Measurements from ENCODE around the gene CAPN1.
"Not testable (repeated sequence)": the region's sequence is repeated elsewhere in the genome, so short reads cannot be mapped to it uniquely, and the experiment has no call there.

CAPN1 gene

DNA sequence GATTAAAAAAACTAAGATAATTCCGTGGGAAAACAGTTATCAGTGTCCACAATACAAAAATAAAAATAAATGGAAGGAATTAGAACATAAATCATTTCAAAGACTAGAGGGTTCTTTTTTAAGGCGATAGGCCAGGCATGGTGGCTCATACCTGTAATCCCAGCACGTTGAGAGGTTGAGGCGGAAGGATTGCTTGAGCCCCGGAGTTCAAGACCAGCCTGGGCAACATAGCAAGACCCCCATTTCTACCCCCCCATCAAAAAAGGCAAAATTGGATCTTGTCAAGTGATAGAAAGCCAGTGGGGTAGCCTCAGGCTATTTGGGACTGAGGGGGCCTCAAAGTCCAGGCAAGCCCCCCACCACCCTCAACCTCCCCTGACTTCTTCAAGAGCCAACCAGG, 59.4 kb downstream of the CAPN1 start:
- Mint-ChIP-seq H3K27me3 (no peaks in the 10 kb centered on the region), H3K4me3 (no peak overlapping the region), H3K36me3 (ENCODE audit: low read depth) (no peaks in the 10 kb centered on the region), H3K4me1 (ENCODE audit: low read depth) (no peaks in the 10 kb centered on the region), H3K9me3 (peaks cover 4% of the 10 kb centered on the region), H3K27ac (no peak overlapping the region)

DNA sequence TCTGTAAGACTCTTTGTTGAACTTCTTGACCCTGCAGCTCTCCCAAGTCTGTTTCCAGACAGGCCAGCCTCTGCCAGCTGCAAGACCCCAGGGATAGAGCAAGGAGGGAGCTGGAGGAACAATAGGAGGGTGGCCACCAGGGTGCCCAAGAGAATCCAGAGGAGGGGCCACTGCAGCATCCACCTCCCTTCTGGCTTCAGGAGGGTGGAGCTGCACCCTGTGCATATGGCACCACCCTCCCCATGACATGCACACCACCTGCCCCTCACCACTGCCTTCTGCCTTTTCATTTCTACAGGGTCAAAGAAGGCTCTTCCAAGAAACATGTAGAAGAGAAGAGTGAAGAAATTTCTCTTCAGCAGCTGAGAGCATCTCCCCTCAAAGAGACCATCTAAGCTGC, 60.0 kb downstream of the CAPN1 start:
- H3K36me3 Mint-ChIP-seq (ENCODE audit: low read depth), result no peaks in the 10 kb centered on the region
- no peaks in the 10 kb centered on the region for H3K4me1 Mint-ChIP-seq (ENCODE audit: low read depth)
- no peaks in the 10 kb centered on the region for H3K27me3 Mint-ChIP-seq
- no peak overlapping the region for H3K27ac Mint-ChIP-seq
- H3K4me3 Mint-ChIP-seq, result no peak overlapping the region
- peaks cover 4% of the 10 kb centered on the region for H3K9me3 Mint-ChIP-seq

DNA sequence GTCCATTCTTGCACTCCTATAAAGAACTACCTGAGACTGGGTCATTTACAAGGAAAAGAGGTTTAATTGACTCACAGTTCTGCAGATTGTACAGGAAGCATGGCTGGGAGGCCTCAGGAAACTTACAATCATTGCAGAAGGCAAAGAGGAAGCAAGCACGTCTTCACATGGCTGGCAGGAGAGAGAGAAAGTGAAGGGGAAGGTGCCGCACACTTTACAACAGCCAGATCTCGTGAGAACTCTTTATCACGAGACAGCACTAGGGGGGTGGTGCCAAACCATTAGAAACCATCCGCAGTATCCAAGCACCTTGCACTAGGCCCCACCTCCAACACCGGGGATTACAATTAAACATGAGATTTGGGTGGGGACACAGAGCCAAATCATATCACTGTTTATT, 60.7 kb downstream of the CAPN1 start:
- H3K27me3 Mint-ChIP-seq, result no peaks in the 10 kb centered on the region
- no peak overlapping the region for H3K4me3 Mint-ChIP-seq
- H3K4me1 Mint-ChIP-seq (ENCODE audit: low read depth), result no peaks in the 10 kb centered on the region
- H3K27ac Mint-ChIP-seq, result no peak overlapping the region
- no peaks in the 10 kb centered on the region for H3K36me3 Mint-ChIP-seq (ENCODE audit: low read depth)
- peaks cover 4% of the 10 kb centered on the region for H3K9me3 Mint-ChIP-seq

DNA sequence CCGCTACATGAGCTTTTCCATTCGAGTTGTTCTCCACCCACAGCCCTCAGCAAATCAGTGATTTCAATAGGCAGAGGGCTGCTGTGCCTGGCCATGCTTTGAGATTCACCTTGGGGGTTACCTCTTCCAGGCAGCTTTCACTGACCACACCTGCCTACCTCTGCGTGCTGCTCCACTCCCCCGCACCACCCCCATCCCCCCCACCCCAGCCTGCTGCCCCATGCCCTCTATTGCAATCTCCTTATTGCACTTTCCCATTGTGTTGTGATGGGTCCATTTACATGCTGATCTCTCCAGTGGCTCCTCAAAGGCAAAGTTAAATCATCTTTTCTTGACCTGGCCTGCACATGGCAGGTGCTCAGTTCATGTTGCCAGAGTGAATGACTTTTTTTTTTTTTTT, 62.1 kb downstream of the CAPN1 start:
- Mint-ChIP-seq H3K9me3 (peaks cover 4% of the 10 kb centered on the region), H3K27ac (no peak overlapping the region), H3K4me1 (ENCODE audit: low read depth) (no peaks in the 10 kb centered on the region), H3K4me3 (no peak overlapping the region), H3K27me3 (no peaks in the 10 kb centered on the region), H3K36me3 (ENCODE audit: low read depth) (no peaks in the 10 kb centered on the region)

DNA sequence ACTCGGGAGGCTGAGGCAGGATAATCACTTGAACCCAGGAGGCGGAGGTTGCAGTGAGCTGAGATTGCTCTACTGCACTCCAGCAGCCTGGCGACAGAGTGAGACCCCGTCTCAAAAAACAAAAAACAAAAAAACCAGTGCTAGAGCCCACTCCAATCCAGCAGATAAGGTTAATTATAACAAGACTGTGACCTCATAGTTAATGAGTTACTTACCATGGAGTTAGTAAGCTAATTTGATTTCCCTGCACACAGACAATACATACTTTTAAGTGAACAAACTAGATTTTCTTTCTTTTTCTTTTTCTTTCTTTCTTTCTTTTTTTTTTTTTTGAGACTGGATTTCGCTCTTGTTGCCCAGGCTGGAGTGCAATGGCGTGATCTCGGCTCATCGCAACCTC, 63.3 kb downstream of the CAPN1 start:
- H3K9me3 Mint-ChIP-seq; H3K27ac Mint-ChIP-seq; H3K36me3 Mint-ChIP-seq (ENCODE audit: low read depth); H3K27me3 Mint-ChIP-seq; H3K4me3 Mint-ChIP-seq; H3K4me1 Mint-ChIP-seq (ENCODE audit: low read depth): not testable (repeated sequence)

DNA sequence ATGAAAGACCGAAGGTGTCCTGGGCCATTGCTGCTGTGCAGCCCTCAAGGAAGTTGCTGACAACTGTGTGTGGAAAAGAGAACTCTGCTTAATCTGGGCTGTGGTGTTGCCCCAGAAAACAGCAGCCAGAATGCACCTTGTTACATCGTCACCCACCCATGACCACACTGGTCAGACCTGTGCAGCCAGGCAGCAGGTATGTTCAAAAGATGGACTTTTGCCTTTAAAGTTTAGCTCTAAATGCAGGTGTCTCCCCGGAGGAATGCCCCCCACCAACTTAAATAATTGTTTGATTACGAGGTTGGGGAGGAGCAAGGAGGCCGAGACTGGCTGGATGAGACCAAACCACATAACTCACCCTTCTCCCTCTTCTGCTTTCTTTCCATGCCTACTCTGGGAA, 64.8 kb downstream of the CAPN1 start:
- Mint-ChIP-seq H3K4me3 (no peak overlapping the region), H3K36me3 (ENCODE audit: low read depth) (no peaks in the 10 kb centered on the region), H3K4me1 (ENCODE audit: low read depth) (no peaks in the 10 kb centered on the region), H3K27ac (no peak overlapping the region), H3K27me3 (no peaks in the 10 kb centered on the region), H3K9me3 (peaks cover 4% of the 10 kb centered on the region)

DNA sequence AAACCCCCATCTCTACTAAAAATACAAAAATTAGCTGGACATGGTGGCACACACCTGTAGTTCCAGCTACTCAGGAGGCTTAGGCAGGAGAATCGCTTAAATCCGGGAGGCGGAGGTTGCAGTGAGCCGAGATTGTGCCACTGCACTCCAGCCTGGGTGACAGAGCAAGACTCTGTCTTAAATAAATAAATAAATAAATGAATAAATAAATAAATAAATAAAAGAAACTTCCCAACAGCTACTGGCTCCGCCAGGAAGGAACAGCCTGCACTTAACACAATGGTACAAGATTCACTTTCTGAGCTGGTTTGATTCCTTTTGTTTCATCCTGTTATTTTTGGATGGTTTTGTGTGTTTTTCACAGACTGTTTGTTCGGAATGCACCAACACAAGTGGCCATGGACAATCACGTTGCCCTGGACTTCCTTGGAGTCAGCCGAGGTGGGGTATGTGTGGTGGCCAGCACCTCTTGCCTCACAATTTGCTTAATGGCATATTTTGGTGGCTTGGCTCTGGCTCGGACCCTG, 66.5 kb downstream of the CAPN1 start:
- H3K27me3 Mint-ChIP-seq, H3K9me3 Mint-ChIP-seq: not testable (repeated sequence)

DNA sequence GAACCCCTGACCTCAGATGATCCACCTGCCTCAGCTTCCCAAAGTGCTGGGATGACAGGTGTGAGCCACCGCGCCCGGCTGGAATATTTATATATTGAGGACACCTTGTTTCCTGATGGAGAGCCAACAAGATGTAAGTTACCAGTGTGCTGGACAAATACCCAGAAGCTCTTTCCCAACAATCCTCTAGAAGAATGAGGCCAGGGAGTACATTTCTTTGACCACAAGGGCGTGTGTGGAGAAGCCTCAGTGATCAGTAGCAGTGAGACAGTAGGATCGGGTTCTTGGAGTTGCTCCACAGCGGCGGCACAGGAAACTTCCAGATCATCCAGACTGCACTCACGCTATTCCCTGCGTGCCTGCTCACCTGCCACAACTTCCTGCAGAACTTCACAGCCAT, 69.7 kb downstream of the CAPN1 start:
- H3K36me3 Mint-ChIP-seq (ENCODE audit: low read depth), result no peaks in the 10 kb centered on the region
- H3K27ac Mint-ChIP-seq, result no peak overlapping the region
- H3K27me3 Mint-ChIP-seq, result peaks cover 5% of the 10 kb centered on the region
- H3K4me1 Mint-ChIP-seq (ENCODE audit: low read depth), result no peaks in the 10 kb centered on the region
- H3K4me3 Mint-ChIP-seq, result no peak overlapping the region
- H3K9me3 Mint-ChIP-seq, result no peaks in the 10 kb centered on the region

More for the DNA sequence above, 66.5 kb downstream of the CAPN1 start:
- H3K27ac Mint-ChIP-seq; H3K4me1 Mint-ChIP-seq (ENCODE audit: low read depth); H3K36me3 Mint-ChIP-seq (ENCODE audit: low read depth); H3K4me3 Mint-ChIP-seq: not testable (repeated sequence)

DNA sequence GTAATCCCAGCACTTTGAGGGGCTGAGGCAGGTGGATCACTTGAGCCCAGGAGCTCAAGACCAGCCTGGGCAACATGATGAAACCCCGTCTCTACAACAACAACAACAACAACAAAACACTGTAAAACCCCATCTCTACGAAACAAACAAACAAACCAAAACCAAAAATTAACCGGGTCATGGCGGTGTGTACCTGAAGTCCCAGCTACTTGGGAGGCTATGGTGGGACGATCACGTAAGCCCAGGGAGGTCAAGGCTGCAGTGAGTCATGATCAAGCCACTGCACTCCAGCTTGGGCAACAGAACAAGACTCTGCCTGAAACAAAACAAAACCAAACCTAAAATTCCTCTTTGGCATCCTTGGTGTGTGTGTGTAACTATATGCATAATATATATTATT, 73.0 kb downstream of the CAPN1 start:
- Mint-ChIP-seq H3K36me3 (ENCODE audit: low read depth) (no peaks in the 10 kb centered on the region), H3K27me3 (peaks cover 5% of the 10 kb centered on the region), H3K4me1 (ENCODE audit: low read depth) (no peaks in the 10 kb centered on the region), H3K4me3 (no peak overlapping the region), H3K27ac (no peak overlapping the region), H3K9me3 (no peaks in the 10 kb centered on the region)

DNA sequence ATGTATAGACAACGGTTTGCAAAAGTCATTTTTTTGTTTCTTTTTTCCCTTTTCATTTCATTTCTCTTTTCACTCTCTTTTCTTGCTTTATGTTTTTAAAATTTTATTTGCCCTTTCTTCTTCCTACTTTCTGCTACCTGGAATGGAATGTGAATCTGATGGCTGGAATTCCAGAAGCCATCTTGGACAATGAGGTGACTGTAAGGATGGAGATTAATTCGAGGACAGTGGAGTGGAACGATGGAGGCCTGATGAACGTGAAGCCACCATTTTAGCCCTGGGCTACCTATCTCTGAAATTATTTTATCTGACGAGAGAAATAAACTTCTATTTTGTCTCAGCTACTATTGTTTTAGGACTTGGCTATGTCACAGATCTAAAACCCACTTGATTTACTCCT, 77.3 kb downstream of the CAPN1 start:
- Mint-ChIP-seq H3K4me1 (ENCODE audit: low read depth) (peaks cover 26% of the 10 kb centered on the region), H3K36me3 (ENCODE audit: low read depth) (peaks cover 14% of the 10 kb centered on the region), H3K27me3 (no peaks in the 10 kb centered on the region), H3K9me3 (no peaks in the 10 kb centered on the region), H3K27ac (no peak overlapping the region), H3K4me3 (no peak overlapping the region)

DNA sequence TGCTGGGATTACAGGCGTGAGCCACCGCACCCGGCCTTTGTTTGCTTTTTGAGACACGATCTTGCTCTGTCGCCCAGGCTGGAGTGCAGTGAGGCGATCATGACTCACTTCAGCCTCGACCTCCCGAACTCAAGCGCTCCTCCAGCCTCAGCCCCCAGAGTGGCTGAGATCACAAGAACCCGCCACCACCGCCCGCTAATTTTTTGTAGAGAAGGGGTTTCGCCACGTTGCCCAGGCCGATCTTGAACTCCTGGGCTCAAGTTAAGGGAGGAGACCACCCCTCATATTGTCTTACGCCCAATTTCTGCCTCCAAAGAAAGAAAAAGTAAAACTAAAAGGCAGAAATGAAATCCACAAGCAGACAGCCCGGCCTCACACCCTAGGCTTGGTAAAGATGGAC, 78.6 kb downstream of the CAPN1 start:
- H3K27me3 Mint-ChIP-seq, result no peaks in the 10 kb centered on the region
- H3K27ac Mint-ChIP-seq, result no peak overlapping the region
- peaks cover 37% of the 10 kb centered on the region for H3K4me1 Mint-ChIP-seq (ENCODE audit: low read depth)
- peaks cover 25% of the 10 kb centered on the region for H3K36me3 Mint-ChIP-seq (ENCODE audit: low read depth)
- H3K4me3 Mint-ChIP-seq, result no peak overlapping the region
- H3K9me3 Mint-ChIP-seq, result no peaks in the 10 kb centered on the region

DNA sequence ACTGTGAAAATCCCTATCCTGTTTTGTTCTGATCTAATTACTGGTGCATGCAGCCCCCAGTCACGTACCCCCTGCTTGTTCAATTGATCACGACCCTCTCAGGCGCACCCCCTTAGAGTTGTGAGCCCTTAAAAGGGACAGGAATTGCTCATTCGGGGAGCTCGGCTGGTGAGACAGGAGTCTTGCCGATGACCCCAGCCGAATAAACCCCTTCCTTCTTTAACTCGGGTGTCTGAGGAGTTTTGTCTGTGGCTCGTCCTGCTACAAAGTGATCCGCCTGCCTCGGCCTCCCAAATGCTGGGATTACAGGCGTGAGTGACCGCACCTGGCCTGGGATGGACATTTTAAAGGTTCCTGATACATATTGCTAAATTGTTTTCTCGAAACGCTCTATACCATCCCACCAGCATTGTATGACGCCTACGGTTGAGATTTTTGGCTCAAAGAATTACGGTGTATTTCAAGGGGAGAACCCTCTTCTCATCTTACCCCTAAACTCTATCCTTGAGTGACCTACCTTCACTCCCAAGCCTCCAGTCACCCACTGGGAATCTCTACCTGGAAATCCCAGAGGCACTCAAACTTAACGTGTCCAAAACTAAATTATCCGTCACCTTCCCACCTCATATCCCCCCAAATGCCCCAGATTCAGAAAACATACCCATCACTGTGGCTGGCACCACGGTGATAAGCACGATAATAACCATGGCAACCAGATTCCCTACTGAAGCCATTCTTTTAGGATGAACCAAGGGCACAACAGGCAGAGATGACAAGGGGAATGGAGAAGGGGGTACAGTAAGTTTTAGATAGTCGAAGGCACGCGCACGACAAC, 79.2 kb downstream of the CAPN1 start:
- Mint-ChIP-seq H3K9me3 (no peaks in the 10 kb centered on the region), H3K27me3 (no peaks in the 10 kb centered on the region), H3K4me3 (peak overlapping the region; percentile 95), H3K36me3 (ENCODE audit: low read depth) (peaks cover 30% of the 10 kb centered on the region), H3K4me1 (ENCODE audit: low read depth) (peaks cover 42% of the 10 kb centered on the region), H3K27ac (peak overlapping the region; percentile 98)

Data from stimulated activated naive CD8-positive, alpha-beta T cell treated with anti-CD3 and anti-CD28 coated beads, Interleukin-15, Interleukin-2, amounts not matched to agents 100 ng/mL and 50 ng/mL, for 24 hours (primary cell).